Cortex of kidney (tissue), 1 donor: ENCODE measurements around the gene STARD9.
A peak's percentile ranks its signal among the peaks of the same experiment; 100 is the strongest.
"Not testable (repeated sequence)": the region's sequence is repeated elsewhere in the genome, so short reads cannot be mapped to it uniquely, and the experiment has no call there.

Experiments
- DNase-seq: peaks from one replicate; lab custom pipeline; 2025; lab: John Stamatoyannopoulos, UW

STARD9 gene

GRCh38 chr15:42730135-42730534 is 154.7 kb downstream of the STARD9 start:
- DNase-seq = no peak

GRCh38 chr15:42730536-42730935 is 155.1 kb downstream of the STARD9 start:
- DNase-seq = no peak

GRCh38 chr15:42731461-42731860 is 156.1 kb downstream of the STARD9 start:
- DNase-seq = no peak

- DNase-seq = no peak
Measured at GRCh38 chr15:42732095-42732827, 156.9 kb downstream of the STARD9 start.

- DNase-seq = no peak
Measured at GRCh38 chr15:42733027-42733426, 157.6 kb downstream of the STARD9 start.

GRCh38 chr15:42734076-42734672 is 158.8 kb downstream of the STARD9 start:
- no peak for DNase-seq

- no peak for DNase-seq
Measured at GRCh38 chr15:42735382-42736165, 160.2 kb downstream of the STARD9 start.

- DNase-seq = no peak
Measured at GRCh38 chr15:42736178-42736792, 160.9 kb downstream of the STARD9 start.

- DNase-seq = peak; percentile 82
Measured at GRCh38 chr15:42736793-42737528, 161.6 kb downstream of the STARD9 start, which contains the start of gene CDAN1. TSS of gene CDAN1 (minus strand) at chr15:42737128. CDS start at chr15:42737102, 26 bp downstream.

- DNase-seq = no peak
Measured at GRCh38 chr15:42737529-42738328, 162.3 kb downstream of the STARD9 start.

GRCh38 chr15:42741710-42742109 is 166.3 kb downstream of the STARD9 start:
- DNase-seq = no peak

GRCh38 chr15:42742149-42742548 is 166.7 kb downstream of the STARD9 start:
- no peak for DNase-seq

GRCh38 chr15:42744195-42744594 is 168.8 kb downstream of the STARD9 start:
- DNase-seq = no peak

- no peak for DNase-seq
Measured at GRCh38 chr15:42749266-42749665, 173.9 kb downstream of the STARD9 start.

- no peak for DNase-seq
Measured at GRCh38 chr15:42750306-42750705, 174.9 kb downstream of the STARD9 start.

- no peak for DNase-seq
Measured at GRCh38 chr15:42759093-42759492, 183.7 kb downstream of the STARD9 start.

- no peak for DNase-seq
Measured at GRCh38 chr15:42760759-42761158, 185.4 kb downstream of the STARD9 start.

GRCh38 chr15:42761813-42762212 is 186.4 kb downstream of the STARD9 start:
- not testable (repeated sequence) for DNase-seq

- DNase-seq = not testable (repeated sequence)
Measured at GRCh38 chr15:42764154-42764731, 188.8 kb downstream of the STARD9 start.

- DNase-seq = not testable (repeated sequence)
Measured at GRCh38 chr15:42766109-42766508, 190.7 kb downstream of the STARD9 start.
